RWPE2 (cell line): ENCODE data around the gene NR6A1.

Source experiments
- ATAC-seq: fragments of 200-7000 bp; cut with Tn5 transposase; 3 replicates; pipeline ENCODE4 v1.9.1; 2021; ENCODE audit warnings: low read depth
- DNase-seq: peaks from one replicate; pipeline ENCODE4 v3.0.0-alpha.2; 2020; ENCODE audit warnings: low spot score
- H3K27ac ChIP-seq: fragments of 450-650 bp; 2 replicates; pipeline ENCODE4 v1.5.1; 2017; ENCODE audit warnings: mild to moderate bottlenecking; ENCODE audit not compliant: poor library complexity, severe bottlenecking
- H3K27me3 ChIP-seq: fragments of 250-450 bp; sonication (Bioruptor Pico); 2 replicates; pipeline ENCODE4 v1.5.1; 2021; ENCODE audit warnings: mild to moderate bottlenecking, moderate library complexity; ENCODE audit not compliant: insufficient read depth, poor library complexity, severe bottlenecking
- H3K36me3 ChIP-seq: fragments of 250-450 bp; sonication (Bioruptor Pico); 2 replicates; pipeline ENCODE4 v1.5.1; 2020; ENCODE audit warnings: low read depth, mild to moderate bottlenecking, moderate library complexity
- H3K4me1 ChIP-seq: fragments of 250-450 bp; sonication (Bioruptor Pico); 2 replicates; pipeline ENCODE4 v1.5.1; 2021; ENCODE audit warnings: mild to moderate bottlenecking, moderate library complexity; ENCODE audit not compliant: insufficient read depth, poor library complexity, severe bottlenecking
- H3K4me3 ChIP-seq: fragments of 250-450 bp; sonication (Bioruptor Pico); 2 replicates; pipeline ENCODE4 v1.5.1; 2021; ENCODE audit warnings: mild to moderate bottlenecking, moderate library complexity; ENCODE audit not compliant: severe bottlenecking
- H3K9me3 ChIP-seq: fragments of 250-450 bp; sonication (Bioruptor Pico); 2 replicates; pipeline ENCODE4 v1.5.1; 2021; ENCODE audit warnings: mild to moderate bottlenecking, moderate library complexity; ENCODE audit not compliant: severe bottlenecking
- CTCF ChIP-seq: fragments of 450-650 bp; IDR thresholded peaks from one replicate; pipeline ENCODE4 v1.5.1; 2017; ENCODE audit warnings: mild to moderate bottlenecking, moderate library complexity; ENCODE audit not compliant: poor library complexity, severe bottlenecking

NR6A1 gene

GRCh38 chr9:124680714-124681390 is 90.3 kb downstream of the NR6A1 start:
- H3K36me3 ChIP-seq: peaks cover 18% of the 10 kb centered on the region
- no peak for DNase-seq
- H3K27me3 ChIP-seq: no peaks in the 10 kb centered on the region
- no peaks in the 10 kb centered on the region for H3K4me1 ChIP-seq
- H3K9me3 ChIP-seq: no peaks in the 10 kb centered on the region
- no peak for ATAC-seq
- H3K27ac ChIP-seq: no peak overlapping the region
- TF ChIP-seq CTCF: no peak
- no peak overlapping the region for H3K4me3 ChIP-seq

GRCh38 chr9:124680049-124680448 is 91.1 kb downstream of the NR6A1 start:
- Histone ChIP-seq H3K27ac (no peak overlapping the region), H3K4me1 (no peaks in the 10 kb centered on the region), H3K36me3 (peaks cover 18% of the 10 kb centered on the region), H3K9me3 (no peaks in the 10 kb centered on the region), H3K4me3 (no peak overlapping the region), H3K27me3 (no peaks in the 10 kb centered on the region)
- DNase-seq (no peak), ATAC-seq (no peak)
- TF ChIP-seq CTCF: no peak

DNA sequence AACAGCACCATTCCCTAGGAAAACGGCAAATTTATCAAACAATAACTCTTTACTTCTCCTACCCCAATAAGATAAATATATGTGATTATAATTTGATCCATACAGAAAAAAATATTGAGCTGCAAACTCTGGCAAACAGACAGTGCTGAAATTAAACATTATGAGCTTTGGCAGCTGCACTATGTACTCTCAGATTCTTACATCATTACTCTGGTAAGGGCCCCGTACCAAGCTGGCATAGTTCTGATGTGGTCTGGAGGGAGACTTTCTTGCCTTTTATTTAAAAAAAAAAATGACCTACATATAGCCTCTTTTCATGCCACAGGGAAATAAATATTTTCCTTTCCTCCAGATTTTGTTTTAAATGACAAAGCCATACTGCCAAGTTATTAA is 95.0 kb downstream of the NR6A1 start:
- ATAC-seq: no peak
- TF ChIP-seq CTCF: no peak
- Histone ChIP-seq H3K4me3 (no peak overlapping the region), H3K4me1 (peaks cover 15% of the 10 kb centered on the region), H3K36me3 (peaks cover 17% of the 10 kb centered on the region), H3K9me3 (no peaks in the 10 kb centered on the region), H3K27ac (no peak overlapping the region), H3K27me3 (no peaks in the 10 kb centered on the region)
- no peak for DNase-seq

DNA sequence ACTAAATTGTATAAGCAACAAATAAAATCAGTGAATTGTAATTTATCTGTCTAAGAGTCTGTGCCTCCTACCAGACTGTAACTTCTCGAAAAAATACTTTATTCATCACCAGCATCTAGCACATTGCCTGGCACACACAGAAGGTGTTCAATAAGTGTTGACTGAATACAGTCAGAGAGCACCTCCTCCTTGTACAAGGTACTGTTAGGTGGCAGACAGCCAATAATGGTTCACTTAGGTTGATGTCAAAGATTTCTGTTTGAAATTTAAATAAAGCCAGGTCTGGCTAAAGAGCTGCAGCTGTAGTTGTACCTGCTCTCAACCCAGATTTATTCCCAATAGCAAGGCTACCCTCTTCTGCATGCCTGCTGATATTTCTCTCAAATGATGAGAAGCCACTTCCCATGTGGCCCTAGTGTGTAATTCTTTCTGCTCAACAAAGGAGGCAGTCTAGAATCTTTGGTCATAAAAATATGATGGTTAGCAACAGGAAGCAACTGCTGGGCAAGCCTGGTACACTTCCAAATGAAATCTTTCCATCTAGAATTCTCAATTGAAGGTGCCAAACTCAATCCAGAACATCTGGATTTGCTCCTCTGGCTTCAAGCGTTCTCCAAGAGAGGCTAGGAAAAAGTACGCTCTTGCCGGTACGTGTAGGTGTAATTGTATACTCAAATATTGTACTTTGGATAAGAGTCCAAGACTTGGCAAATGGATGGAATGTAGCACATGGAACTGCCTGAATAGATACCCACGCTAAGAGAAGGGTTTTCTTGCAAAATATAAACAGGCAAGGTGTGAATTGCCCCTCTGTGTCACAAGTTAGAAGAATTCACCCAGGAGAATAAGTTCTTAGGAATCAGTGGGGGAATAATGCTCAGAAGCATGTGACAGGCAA is 95.6 kb downstream of the NR6A1 start:
- no peak overlapping the region for H3K4me3 ChIP-seq
- peaks cover 17% of the 10 kb centered on the region for H3K36me3 ChIP-seq
- no peak for TF ChIP-seq CTCF
- DNase-seq (no peak), ATAC-seq (no peak)
- no peak overlapping the region for H3K27ac ChIP-seq
- no peaks in the 10 kb centered on the region for H3K9me3 ChIP-seq
- H3K4me1 ChIP-seq: peaks cover 15% of the 10 kb centered on the region
- H3K27me3 ChIP-seq: no peaks in the 10 kb centered on the region
